ENCODE data around the gene C16orf92. TPM values are rescaled to one million over a fixed set of nuclear protein-coding genes. Genes with fewer than 3 reads are reported as not detected.

Gene C16orf92
- total RNA-seq, 1 experiment from 2014 or later: not detected

GRCh38 chr16:29982560-29983419 is 40.2 kb upstream of the C16orf92 start:
- H3K9me3 Mint-ChIP-seq: no peaks in the 10 kb centered on the region
- DNase-seq (ENCODE audit: low spot score) (no peak), ATAC-seq (no peak)
- peaks cover 69% of the 10 kb centered on the region for H3K36me3 Mint-ChIP-seq
- no peaks in the 10 kb centered on the region for H3K27me3 Mint-ChIP-seq (ENCODE audit: low read depth)
- TF ChIP-seq USF2 (CRISPR knock-in tag; IDR thresholded peaks at IDR 0.05): no peak
- TF ChIP-seq HMGA2 (CRISPR knock-in tag; IDR thresholded peaks at IDR 0.05): no peak
- TF ChIP-seq, protein P1, sequence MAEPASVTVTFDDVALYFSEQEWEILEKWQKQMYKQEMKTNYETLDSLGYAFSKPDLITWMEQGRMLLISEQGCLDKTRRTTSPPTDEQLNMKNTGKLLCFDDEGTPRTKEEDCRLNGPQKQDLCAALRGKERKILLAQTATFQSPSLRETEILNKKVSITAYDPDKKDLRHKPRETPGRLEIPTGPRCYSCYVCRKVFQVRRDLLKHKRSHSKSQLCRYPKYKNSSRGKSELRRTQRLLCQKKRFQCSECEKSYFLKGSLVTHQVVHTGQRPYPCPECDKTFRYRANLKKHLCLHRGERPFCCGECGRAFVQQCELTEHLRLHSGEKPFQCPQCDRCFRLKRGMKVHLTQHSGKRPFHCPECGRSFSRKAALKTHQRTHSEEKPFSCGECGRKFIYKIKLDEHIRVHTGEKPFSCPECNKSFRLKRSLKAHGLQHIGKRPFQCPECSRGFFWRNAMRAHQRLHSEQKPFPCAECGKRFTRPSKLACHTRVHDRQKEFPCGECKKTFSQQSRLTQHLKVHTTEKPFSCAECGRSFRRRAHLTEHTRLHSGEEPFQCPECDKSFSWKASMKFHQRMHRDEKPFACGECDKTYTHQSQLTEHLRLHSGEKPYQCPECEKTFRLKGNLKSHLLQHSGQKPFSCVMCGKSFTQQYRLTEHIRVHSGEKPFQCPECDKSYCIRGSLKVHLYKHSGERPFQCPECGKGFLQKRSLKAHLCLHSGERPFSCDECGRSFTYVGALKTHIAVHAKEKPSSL (CRISPR knock-in tag; conservative IDR thresholded peaks at IDR 0.05): no peak
- no peak for TF ChIP-seq TEAD1 (CRISPR knock-in tag; IDR thresholded peaks at IDR 0.05)
- no peak for TF ChIP-seq ZNF317 (CRISPR knock-in tag; IDR thresholded peaks at IDR 0.05; ENCODE audit: borderline replicate concordance, low read depth)
- TF ChIP-seq TCF7 (CRISPR knock-in tag; IDR thresholded peaks at IDR 0.05; ENCODE audit: low read depth): no peak
- TF ChIP-seq KAT7 (CRISPR knock-in tag; IDR thresholded peaks at IDR 0.05; ENCODE audit: borderline replicate concordance): no peak
- no peak for TF ChIP-seq IRF2 (CRISPR knock-in tag; IDR thresholded peaks at IDR 0.05; ENCODE audit: borderline replicate concordance, low read depth)
- TF ChIP-seq, protein P2, sequence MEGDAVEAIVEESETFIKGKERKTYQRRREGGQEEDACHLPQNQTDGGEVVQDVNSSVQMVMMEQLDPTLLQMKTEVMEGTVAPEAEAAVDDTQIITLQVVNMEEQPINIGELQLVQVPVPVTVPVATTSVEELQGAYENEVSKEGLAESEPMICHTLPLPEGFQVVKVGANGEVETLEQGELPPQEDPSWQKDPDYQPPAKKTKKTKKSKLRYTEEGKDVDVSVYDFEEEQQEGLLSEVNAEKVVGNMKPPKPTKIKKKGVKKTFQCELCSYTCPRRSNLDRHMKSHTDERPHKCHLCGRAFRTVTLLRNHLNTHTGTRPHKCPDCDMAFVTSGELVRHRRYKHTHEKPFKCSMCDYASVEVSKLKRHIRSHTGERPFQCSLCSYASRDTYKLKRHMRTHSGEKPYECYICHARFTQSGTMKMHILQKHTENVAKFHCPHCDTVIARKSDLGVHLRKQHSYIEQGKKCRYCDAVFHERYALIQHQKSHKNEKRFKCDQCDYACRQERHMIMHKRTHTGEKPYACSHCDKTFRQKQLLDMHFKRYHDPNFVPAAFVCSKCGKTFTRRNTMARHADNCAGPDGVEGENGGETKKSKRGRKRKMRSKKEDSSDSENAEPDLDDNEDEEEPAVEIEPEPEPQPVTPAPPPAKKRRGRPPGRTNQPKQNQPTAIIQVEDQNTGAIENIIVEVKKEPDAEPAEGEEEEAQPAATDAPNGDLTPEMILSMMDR (IDR thresholded peaks at IDR 0.05): no peak
- TF ChIP-seq IRF1 (CRISPR knock-in tag; IDR thresholded peaks at IDR 0.05): no peak
- TF ChIP-seq, protein P3, sequence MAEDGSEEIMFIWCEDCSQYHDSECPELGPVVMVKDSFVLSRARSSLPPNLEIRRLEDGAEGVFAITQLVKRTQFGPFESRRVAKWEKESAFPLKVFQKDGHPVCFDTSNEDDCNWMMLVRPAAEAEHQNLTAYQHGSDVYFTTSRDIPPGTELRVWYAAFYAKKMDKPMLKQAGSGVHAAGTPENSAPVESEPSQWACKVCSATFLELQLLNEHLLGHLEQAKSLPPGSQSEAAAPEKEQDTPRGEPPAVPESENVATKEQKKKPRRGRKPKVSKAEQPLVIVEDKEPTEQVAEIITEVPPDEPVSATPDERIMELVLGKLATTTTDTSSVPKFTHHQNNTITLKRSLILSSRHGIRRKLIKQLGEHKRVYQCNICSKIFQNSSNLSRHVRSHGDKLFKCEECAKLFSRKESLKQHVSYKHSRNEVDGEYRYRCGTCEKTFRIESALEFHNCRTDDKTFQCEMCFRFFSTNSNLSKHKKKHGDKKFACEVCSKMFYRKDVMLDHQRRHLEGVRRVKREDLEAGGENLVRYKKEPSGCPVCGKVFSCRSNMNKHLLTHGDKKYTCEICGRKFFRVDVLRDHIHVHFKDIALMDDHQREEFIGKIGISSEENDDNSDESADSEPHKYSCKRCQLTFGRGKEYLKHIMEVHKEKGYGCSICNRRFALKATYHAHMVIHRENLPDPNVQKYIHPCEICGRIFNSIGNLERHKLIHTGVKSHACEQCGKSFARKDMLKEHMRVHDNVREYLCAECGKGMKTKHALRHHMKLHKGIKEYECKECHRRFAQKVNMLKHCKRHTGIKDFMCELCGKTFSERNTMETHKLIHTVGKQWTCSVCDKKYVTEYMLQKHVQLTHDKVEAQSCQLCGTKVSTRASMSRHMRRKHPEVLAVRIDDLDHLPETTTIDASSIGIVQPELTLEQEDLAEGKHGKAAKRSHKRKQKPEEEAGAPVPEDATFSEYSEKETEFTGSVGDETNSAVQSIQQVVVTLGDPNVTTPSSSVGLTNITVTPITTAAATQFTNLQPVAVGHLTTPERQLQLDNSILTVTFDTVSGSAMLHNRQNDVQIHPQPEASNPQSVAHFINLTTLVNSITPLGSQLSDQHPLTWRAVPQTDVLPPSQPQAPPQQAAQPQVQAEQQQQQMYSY (CRISPR knock-in tag; IDR thresholded peaks at IDR 0.05): no peak
- TF ChIP-seq, protein P4, sequence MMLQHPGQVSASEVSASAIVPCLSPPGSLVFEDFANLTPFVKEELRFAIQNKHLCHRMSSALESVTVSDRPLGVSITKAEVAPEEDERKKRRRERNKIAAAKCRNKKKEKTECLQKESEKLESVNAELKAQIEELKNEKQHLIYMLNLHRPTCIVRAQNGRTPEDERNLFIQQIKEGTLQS (CRISPR knock-in tag; conservative IDR thresholded peaks at IDR 0.05): no peak
- TF ChIP-seq, protein P5, sequence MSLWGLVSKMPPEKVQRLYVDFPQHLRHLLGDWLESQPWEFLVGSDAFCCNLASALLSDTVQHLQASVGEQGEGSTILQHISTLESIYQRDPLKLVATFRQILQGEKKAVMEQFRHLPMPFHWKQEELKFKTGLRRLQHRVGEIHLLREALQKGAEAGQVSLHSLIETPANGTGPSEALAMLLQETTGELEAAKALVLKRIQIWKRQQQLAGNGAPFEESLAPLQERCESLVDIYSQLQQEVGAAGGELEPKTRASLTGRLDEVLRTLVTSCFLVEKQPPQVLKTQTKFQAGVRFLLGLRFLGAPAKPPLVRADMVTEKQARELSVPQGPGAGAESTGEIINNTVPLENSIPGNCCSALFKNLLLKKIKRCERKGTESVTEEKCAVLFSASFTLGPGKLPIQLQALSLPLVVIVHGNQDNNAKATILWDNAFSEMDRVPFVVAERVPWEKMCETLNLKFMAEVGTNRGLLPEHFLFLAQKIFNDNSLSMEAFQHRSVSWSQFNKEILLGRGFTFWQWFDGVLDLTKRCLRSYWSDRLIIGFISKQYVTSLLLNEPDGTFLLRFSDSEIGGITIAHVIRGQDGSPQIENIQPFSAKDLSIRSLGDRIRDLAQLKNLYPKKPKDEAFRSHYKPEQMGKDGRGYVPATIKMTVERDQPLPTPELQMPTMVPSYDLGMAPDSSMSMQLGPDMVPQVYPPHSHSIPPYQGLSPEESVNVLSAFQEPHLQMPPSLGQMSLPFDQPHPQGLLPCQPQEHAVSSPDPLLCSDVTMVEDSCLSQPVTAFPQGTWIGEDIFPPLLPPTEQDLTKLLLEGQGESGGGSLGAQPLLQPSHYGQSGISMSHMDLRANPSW (CRISPR knock-in tag; conservative IDR thresholded peaks at IDR 0.05; ENCODE audit: low read depth): no peak
- no peak for TF ChIP-seq E2F5 (CRISPR knock-in tag; IDR thresholded peaks at IDR 0.05)
- TF ChIP-seq EMX1 (CRISPR knock-in tag; IDR thresholded peaks at IDR 0.05): no peak
- TF ChIP-seq NFE2L1 (CRISPR knock-in tag; IDR thresholded peaks at IDR 0.05): no peak
- TF ChIP-seq, protein P6, sequence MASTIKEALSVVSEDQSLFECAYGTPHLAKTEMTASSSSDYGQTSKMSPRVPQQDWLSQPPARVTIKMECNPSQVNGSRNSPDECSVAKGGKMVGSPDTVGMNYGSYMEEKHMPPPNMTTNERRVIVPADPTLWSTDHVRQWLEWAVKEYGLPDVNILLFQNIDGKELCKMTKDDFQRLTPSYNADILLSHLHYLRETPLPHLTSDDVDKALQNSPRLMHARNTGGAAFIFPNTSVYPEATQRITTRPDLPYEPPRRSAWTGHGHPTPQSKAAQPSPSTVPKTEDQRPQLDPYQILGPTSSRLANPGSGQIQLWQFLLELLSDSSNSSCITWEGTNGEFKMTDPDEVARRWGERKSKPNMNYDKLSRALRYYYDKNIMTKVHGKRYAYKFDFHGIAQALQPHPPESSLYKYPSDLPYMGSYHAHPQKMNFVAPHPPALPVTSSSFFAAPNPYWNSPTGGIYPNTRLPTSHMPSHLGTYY (CRISPR knock-in tag; IDR thresholded peaks at IDR 0.05): no peak
- no peak for TF ChIP-seq CBFB (CRISPR knock-in tag; IDR thresholded peaks at IDR 0.05; ENCODE audit: low read depth)
- CTCF ChIA-PET: interaction anchor here (0.6 kb wide), 1 partner anchor 531 kb away, joined by 3 read pairs; no protein-coding TSS in a partner anchor
- POLR2A ChIA-PET: no interaction called here
- no peak overlapping the region for H3K27ac Mint-ChIP-seq
- H3K4me3 Mint-ChIP-seq: no peak overlapping the region
- no peaks in the 10 kb centered on the region for H3K4me1 Mint-ChIP-seq
